Osteocyte (in vitro differentiated cells): ENCODE data around the gene FEZF2. TPM values are rescaled to one million over a fixed set of nuclear protein-coding genes. Genes with fewer than 3 reads are reported as not detected.

Experiments used
- DNase-seq: peaks from one replicate; pipeline ENCODE4 v3.0.0; 2021; ENCODE audit warnings: mixed read lengths; ENCODE audit not compliant: unreplicated experiment; ENCODE audit errors: extremely low spot score
- H3K27ac Mint-ChIP-seq: one replicate; pipeline ENCODE4 v1.8.0; 2021; ENCODE audit warnings: mild to moderate bottlenecking, mixed read lengths; ENCODE audit not compliant: unreplicated experiment
- H3K27me3 Mint-ChIP-seq: one replicate; pipeline ENCODE4 v1.8.0; 2021; ENCODE audit warnings: mixed read lengths; ENCODE audit not compliant: unreplicated experiment
- H3K36me3 Mint-ChIP-seq: one replicate; pipeline ENCODE4 v1.8.0; 2021; ENCODE audit warnings: mixed read lengths; ENCODE audit not compliant: unreplicated experiment
- H3K4me1 Mint-ChIP-seq: one replicate; pipeline ENCODE4 v1.8.0; 2021; ENCODE audit warnings: mixed read lengths; ENCODE audit not compliant: unreplicated experiment
- H3K4me3 Mint-ChIP-seq: one replicate; pipeline ENCODE4 v1.8.0; 2021; ENCODE audit warnings: mild to moderate bottlenecking, moderate library complexity, mixed read lengths; ENCODE audit not compliant: unreplicated experiment
- H3K9me3 Mint-ChIP-seq: one replicate; pipeline ENCODE4 v1.8.0; 2021; ENCODE audit warnings: mixed read lengths; ENCODE audit not compliant: unreplicated experiment
- CTCF ChIP-seq: fragments of 200-600 bp; sonication (generic); IDR thresholded peaks from 2 replicates; pipeline ENCODE4 v1.5.0; 2021; ENCODE audit warnings: antibody characterized with exemption, mild to moderate bottlenecking, moderate library complexity
- total RNA-seq: library from RNA; stranded (reverse); gene quantifications from 2 replicates; pipeline ENCODE4 v1.2.1, GENCODE V29; 2021

The FEZF2 gene
- total RNA-seq, 1 donor from 2014 or later, result not detected

GRCh38 chr3:62413687-62414086 is 40.3 kb upstream of the FEZF2 start:
- Mint-ChIP-seq H3K27ac (no peak overlapping the region), H3K4me3 (no peak overlapping the region)

DNA sequence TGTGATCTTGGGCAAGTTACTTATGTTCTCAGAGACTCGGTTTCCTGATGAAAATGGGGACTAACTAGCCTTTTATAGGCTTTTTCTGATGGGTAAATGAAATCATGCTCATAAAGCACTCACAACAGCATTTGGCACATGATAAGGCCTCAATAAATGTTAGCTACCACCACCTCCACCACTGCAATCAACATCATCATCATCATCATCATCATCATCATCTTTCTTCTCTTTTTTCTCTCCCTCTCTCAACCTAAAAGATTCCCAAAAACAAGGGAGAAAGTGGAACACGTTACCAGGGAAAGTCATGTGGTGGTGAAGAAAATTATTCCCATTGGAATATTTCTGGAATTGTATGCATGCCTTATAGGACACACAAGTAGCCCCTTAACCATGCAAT is 33.6 kb upstream of the FEZF2 start:
- Mint-ChIP-seq H3K4me1 (no peaks in the 10 kb centered on the region), H3K9me3 (no peaks in the 10 kb centered on the region), H3K36me3 (no peaks in the 10 kb centered on the region), H3K27me3 (peaks cover 44% of the 10 kb centered on the region), H3K27ac (no peak overlapping the region), H3K4me3 (no peak overlapping the region)
- no peak for TF ChIP-seq CTCF
- DNase-seq, result no peak

More at GRCh38 chr3:62413687-62414086, 40.3 kb upstream of the FEZF2 start:
- Mint-ChIP-seq H3K4me1 (peaks cover 3% of the 10 kb centered on the region), H3K36me3 (no peaks in the 10 kb centered on the region), H3K27me3 (peaks cover 38% of the 10 kb centered on the region), H3K9me3 (no peaks in the 10 kb centered on the region)
- no peak for TF ChIP-seq CTCF
- DNase-seq, result no peak

GRCh38 chr3:62405566-62405965 is 32.2 kb upstream of the FEZF2 start:
- no peak for DNase-seq
- no peak for TF ChIP-seq CTCF
- Mint-ChIP-seq H3K27ac (no peak overlapping the region), H3K27me3 (peaks cover 50% of the 10 kb centered on the region), H3K9me3 (no peaks in the 10 kb centered on the region), H3K36me3 (no peaks in the 10 kb centered on the region), H3K4me1 (no peaks in the 10 kb centered on the region), H3K4me3 (no peak overlapping the region)

DNA sequence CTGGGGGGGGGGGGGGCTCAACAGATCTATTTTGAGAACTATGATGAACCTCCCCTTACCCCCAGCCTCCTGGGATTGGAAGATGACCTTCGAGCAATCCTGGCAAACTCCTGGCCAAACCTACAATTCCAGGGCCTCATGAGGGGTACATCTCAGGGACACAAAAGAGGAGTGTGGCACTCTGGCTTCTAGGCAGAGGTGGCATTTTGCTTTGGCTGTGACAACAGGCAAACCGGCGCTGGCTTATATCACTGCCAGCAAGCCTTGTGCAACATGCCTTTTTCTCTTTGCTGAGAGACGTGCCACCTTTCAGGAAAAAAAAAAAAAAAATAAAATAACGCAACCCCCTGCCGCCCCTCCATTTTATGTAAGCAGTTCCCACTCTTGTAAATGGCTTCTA is 31.8 kb upstream of the FEZF2 start:
- Mint-ChIP-seq H3K9me3 (no peaks in the 10 kb centered on the region), H3K36me3 (no peaks in the 10 kb centered on the region), H3K4me3 (no peak overlapping the region), H3K27ac (no peak overlapping the region), H3K4me1 (no peaks in the 10 kb centered on the region), H3K27me3 (peaks cover 50% of the 10 kb centered on the region)
- DNase-seq, result no peak
- TF ChIP-seq CTCF, result no peak

- H3K4me3 Mint-ChIP-seq, result no peak overlapping the region
- H3K27me3 Mint-ChIP-seq, result peaks cover 49% of the 10 kb centered on the region
These were observed 31.0 kb upstream of the FEZF2 start for GRCh38 chr3:62404321-62404720.

More at GRCh38 chr3:62404321-62404720, 31.0 kb upstream of the FEZF2 start:
- no peak for TF ChIP-seq CTCF
- no peaks in the 10 kb centered on the region for H3K36me3 Mint-ChIP-seq
- H3K9me3 Mint-ChIP-seq, result no peaks in the 10 kb centered on the region
- no peak for DNase-seq
- H3K27ac Mint-ChIP-seq, result no peak overlapping the region
- H3K4me1 Mint-ChIP-seq, result no peaks in the 10 kb centered on the region
